Measurements from ENCODE around the gene DHRS4L2.
"Not testable (repeated sequence)": the region's sequence is repeated elsewhere in the genome, so short reads cannot be mapped to it uniquely, and the experiment has no call there.

The DHRS4L2 gene

DNA sequence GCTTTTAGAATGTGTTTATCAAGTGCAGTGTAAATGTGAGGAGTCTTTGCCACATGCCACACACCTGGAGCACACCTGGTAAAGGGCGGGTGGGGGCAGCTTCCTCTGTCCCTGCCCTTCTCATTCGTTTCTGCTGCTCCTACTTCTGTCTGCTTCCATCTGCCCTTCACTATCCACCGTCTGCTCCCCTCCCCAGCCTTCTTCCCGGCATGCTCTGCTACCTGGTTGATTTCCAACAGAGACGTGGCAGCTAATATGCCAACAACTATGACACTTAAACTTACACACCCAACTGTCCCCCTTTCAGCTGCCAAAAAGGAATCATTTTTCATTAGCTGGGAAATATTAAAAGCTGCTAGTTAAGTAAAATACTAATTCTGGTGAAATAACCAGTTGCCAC is 54.0 kb downstream of the DHRS4L2 start:
- no peak overlapping the region for H3K4me3 Mint-ChIP-seq
- no peaks in the 10 kb centered on the region for H3K36me3 Mint-ChIP-seq (ENCODE audit: low read depth)
- H3K27ac Mint-ChIP-seq = no peak overlapping the region
- no peaks in the 10 kb centered on the region for H3K9me3 Mint-ChIP-seq
- intact Hi-C loops (cut with micrococcal nuclease) = no loop called here
- H3K27me3 Mint-ChIP-seq = no peaks in the 10 kb centered on the region
- peaks cover 20% of the 10 kb centered on the region for H3K4me1 Mint-ChIP-seq (ENCODE audit: low read depth)

DNA sequence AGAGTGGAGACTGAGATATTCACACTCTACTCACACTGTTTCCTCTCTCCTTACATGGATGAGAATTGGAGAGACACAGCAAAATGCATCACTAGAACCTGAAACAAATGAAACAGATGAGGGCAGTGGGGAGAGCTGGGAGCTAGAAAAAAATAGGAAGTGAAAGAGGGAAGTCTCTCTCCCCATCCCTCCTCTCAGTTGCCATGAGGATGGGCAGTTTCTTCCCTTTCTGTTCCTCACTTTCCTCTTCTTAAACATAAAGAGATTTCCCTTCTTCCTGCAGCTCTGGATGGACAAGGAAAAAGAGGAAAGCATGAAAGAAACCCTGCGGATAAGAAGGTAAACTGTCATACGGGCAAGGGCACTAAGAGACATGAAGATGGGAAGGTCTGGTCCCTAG is 60.3 kb downstream of the DHRS4L2 start:
- H3K27me3 Mint-ChIP-seq = peaks cover 18% of the 10 kb centered on the region
- H3K36me3 Mint-ChIP-seq (ENCODE audit: low read depth); H3K4me3 Mint-ChIP-seq; intact Hi-C loops (cut with micrococcal nuclease); H3K9me3 Mint-ChIP-seq: not testable (repeated sequence)
- peak overlapping the region; percentile 71 for H3K27ac Mint-ChIP-seq
- peaks cover 59% of the 10 kb centered on the region for H3K4me1 Mint-ChIP-seq (ENCODE audit: low read depth)

DNA sequence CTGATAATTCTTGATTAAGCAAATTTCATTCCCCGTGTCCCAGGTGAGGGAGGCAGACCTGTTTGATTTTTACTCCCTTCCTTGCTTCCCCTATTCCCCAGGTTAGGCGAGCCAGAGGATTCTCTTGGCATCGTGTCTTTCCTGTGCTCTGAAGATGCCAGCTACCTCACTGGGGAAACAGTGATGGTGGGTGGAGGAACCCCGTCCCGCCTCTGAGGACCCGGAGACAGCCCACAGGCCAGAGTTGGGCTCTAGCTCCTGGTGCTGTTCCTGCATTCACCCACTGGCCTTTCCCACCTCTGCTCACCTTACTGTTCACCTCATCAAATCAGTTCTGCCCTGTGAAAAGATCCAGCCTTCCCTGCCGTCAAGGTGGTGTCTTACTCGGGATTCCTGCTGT is 62.0 kb downstream of the DHRS4L2 start:
- Mint-ChIP-seq H3K27ac (peak overlapping the region; percentile 72), H3K27me3 (peaks cover 33% of the 10 kb centered on the region), H3K4me3 (peak overlapping the region; percentile 78), H3K4me1 (ENCODE audit: low read depth) (peaks cover 56% of the 10 kb centered on the region)
- intact Hi-C loops (cut with micrococcal nuclease) = loop anchor here (2.0 kb wide), 1 partner anchor 58 kb away; no protein-coding TSS in a partner anchor
- H3K9me3 Mint-ChIP-seq; H3K36me3 Mint-ChIP-seq (ENCODE audit: low read depth): not testable (repeated sequence)

DNA sequence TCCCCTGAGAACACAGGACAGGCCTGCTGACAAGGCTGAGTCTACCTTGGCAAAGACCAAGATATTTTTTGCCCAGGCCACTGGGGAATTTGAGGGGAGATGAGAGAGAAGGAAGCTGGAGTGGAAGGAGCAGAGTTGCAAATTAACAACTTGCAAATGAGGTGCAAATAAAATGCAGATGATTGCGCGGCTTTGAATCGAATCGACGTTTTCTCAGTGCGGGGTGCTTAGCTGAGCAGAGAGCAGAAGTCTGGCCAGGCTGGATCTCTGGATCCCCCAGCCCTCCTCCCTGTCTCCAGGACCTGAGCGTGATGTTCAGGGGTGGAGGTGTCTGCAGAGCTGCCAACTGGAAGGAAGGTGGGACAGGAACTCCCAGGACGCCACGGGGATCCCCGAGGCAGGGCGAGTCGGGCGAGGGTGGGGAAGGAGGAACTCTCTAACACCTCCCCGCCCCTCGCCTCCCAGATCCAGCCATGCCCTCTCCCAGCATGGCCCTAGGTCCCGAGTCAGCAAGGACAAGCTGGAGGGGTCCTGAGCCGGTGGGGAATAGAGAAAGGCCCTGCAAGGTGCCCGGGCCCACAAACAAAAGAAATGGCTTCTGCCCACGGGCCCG is 62.6 kb downstream of the DHRS4L2 start:
- peaks cover 56% of the 10 kb centered on the region for H3K4me1 Mint-ChIP-seq (ENCODE audit: low read depth)
- H3K27ac Mint-ChIP-seq = peak overlapping the region; percentile 72
- intact Hi-C loops (cut with micrococcal nuclease) = loop anchor here (2.0 kb wide), 1 partner anchor 58 kb away; no protein-coding TSS in a partner anchor
- peaks cover 33% of the 10 kb centered on the region for H3K27me3 Mint-ChIP-seq
- no peaks in the 10 kb centered on the region for H3K36me3 Mint-ChIP-seq (ENCODE audit: low read depth)
- H3K4me3 Mint-ChIP-seq = peak overlapping the region; percentile 78
- H3K9me3 Mint-ChIP-seq = no peaks in the 10 kb centered on the region

DNA sequence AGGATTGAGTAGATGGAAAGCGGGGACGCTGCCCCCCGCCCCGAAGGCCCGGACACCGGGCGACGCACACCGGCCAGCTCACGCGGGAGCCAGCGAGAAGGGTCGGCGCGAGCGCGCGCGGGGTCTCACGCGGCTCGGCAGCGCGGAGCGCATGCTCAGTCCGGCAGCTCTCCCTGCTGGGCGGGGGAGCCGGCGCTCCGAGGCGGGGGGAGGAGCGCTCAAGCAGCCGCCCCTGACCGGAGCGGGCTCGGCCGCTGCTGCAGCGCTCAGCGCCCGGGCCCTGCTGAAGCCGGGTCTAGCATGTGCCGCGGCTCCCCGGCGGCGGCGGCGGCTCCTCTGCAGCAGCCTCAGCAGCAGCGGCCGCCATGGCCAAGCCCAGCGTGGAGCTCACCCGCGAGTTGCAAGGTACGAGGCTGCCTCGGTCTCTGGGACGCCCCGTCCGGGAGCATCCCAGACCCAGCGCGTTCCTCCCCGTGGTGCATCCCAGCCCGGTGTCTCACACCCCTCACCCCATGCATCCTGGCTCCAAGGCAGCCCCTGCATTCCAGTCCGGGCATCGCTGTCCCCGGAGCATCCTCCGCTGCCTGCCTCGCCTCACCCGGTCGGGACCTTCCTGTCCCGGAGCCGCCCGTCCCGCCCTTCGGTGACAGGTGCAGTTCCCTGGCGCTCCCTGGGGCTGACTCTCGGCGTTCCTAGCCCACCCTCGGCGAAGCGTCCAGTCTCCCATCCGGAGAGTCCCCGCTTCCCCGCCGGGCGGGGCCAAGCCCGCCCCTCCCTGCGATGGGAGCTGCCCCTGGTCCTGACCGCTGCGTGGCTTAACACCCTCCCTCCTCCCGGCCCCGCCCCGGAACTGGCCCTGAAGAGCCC is 63.3 kb downstream of the DHRS4L2 start, which contains the start of gene CARMIL3:
Gene CARMIL3 (plus strand): TSS at position 221 of the 867 bp plus-strand sequence. CDS start 145 bp downstream, at position 366.
- no peaks in the 10 kb centered on the region for H3K9me3 Mint-ChIP-seq
- H3K27me3 Mint-ChIP-seq = peaks cover 38% of the 10 kb centered on the region
- intact Hi-C loops (cut with micrococcal nuclease) = loop anchor here (2.0 kb wide), 1 partner anchor 57 kb away; no protein-coding TSS in a partner anchor
- peak within 1 kb of the TSS; percentile 72 for H3K27ac Mint-ChIP-seq
- H3K4me1 Mint-ChIP-seq (ENCODE audit: low read depth) = peaks cover 56% of the 10 kb centered on the region
- peak within 1 kb of the TSS; percentile 78 for H3K4me3 Mint-ChIP-seq
- no peaks in the 10 kb centered on the region for H3K36me3 Mint-ChIP-seq (ENCODE audit: low read depth)

DNA sequence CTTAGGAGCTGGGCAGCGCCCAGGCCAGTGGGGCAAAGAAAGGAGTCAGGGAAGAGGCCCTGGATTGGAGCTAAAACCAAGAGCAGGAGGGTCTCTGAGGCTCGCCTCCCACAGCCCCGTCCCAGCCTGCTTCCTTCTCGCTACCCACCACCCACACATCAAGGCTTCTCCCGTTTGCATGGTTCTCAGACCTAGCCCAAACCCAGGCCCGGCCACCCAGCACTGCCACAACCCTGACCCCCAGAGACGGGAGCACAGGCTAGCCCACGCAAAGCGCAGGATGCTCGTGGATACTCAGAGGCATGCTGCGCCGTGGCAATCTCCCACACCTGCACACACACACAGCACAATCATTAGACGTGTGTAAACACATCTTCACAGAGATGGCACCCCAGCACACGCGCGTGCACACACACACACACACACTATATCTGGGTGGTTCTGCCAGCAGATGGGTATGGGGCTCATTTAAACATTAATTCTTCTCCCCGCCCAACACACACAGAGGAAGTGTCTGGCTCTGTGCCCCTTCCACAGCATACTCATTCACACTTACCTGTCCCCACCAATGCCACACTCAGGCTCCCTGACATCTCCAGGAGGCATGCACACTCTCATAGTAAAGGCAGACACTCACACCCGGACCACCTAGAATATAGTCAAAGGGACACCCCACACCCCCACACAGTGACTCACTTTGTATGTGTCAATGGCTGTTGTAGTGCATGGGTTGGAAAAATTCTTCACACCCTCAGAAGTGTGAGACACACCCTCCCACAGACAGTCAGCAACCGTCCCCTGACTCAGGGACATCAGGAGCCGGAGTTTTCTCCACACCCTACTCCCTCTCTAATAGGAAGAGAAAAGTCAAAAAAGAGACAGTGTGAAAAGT is 64.2 kb downstream of the DHRS4L2 start:
- intact Hi-C loops (cut with micrococcal nuclease) = no loop called here
- Mint-ChIP-seq H3K36me3 (ENCODE audit: low read depth) (no peaks in the 10 kb centered on the region), H3K27ac (no peak overlapping the region), H3K4me3 (peak overlapping the region; percentile 78), H3K9me3 (no peaks in the 10 kb centered on the region), H3K27me3 (peaks cover 40% of the 10 kb centered on the region), H3K4me1 (ENCODE audit: low read depth) (peaks cover 54% of the 10 kb centered on the region)

DNA sequence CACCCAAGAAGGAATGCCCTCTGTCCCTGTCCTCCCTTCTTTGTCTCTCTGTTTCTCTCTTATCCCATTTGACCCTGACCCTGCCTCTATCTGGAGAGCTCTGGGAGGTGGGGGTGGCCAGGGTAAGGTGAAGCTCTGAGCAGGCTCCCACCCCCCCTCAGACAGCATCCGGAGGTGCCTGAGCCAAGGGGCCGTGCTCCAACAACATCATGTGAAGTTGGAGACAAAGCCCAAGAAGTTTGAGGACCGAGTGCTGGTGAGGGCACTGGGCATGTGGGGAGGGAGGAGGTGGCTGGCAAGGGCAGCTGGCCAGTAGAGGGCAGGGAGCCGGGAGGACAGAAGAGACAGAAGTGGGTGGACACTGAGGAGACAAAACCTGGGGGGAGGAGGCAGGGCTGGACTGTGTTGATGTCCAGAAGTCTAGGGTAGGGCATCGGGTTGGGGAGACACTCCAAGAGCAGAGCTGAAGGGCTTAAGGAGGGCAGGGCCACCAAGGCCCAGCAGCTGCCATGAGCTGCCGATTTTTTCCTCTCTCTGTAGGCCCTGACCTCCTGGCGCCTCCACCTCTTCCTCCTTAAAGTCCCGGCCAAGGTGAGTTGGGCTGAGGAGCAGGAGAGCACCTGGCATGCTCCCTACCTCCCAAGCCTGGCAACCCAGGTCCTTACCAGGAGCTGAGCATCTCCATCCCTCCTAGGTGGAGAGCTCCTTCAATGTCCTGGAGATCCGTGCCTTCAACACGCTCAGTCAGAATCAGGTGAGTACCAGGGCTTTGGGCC is 65.0 kb downstream of the DHRS4L2 start:
- H3K9me3 Mint-ChIP-seq = no peaks in the 10 kb centered on the region
- H3K27me3 Mint-ChIP-seq = peaks cover 40% of the 10 kb centered on the region
- H3K4me3 Mint-ChIP-seq = no peak overlapping the region
- no peaks in the 10 kb centered on the region for H3K36me3 Mint-ChIP-seq (ENCODE audit: low read depth)
- no peak overlapping the region for H3K27ac Mint-ChIP-seq
- intact Hi-C loops (cut with micrococcal nuclease) = no loop called here
- H3K4me1 Mint-ChIP-seq (ENCODE audit: low read depth) = peaks cover 46% of the 10 kb centered on the region

DNA sequence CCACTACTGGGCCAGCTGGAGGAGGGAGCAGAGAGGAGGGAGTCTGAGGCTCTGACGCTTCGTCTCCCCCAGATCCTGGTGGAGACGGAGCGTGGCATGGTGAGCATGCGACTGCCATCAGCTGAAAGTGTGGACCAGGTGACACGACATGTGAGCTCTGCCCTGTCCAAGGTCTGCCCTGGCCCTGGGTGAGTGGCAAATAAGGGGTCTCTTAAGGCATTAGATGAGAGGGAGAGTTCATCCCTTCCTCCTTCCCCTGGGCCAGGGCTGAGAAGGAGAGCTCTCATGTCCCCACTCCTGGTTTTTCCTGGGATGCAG is 65.6 kb downstream of the DHRS4L2 start:
- Mint-ChIP-seq H3K27ac (no peak overlapping the region), H3K36me3 (ENCODE audit: low read depth) (no peaks in the 10 kb centered on the region), H3K9me3 (no peaks in the 10 kb centered on the region), H3K27me3 (peaks cover 40% of the 10 kb centered on the region), H3K4me1 (ENCODE audit: low read depth) (peaks cover 40% of the 10 kb centered on the region), H3K4me3 (no peak overlapping the region)
- intact Hi-C loops (cut with micrococcal nuclease) = no loop called here

DNA sequence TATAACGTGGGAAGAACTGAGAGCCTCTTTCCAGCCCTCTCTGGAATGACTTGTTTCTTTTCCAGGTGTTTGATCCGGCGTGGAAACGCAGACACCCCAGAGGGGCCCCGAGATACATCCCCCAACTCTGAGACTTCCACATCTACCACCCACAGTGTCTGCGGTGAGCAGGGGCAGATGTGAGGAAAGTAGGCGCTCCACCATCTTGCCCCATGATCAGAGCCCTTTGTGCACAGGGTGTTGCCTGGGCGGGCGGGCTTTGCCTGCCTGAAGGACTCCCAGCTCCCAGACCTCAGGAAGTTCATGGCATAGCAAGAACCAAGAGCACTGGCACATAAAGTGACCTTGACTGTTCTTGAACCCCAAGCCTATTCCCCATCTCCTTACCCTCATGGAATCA is 65.9 kb downstream of the DHRS4L2 start:
- Mint-ChIP-seq H3K36me3 (ENCODE audit: low read depth) (no peaks in the 10 kb centered on the region), H3K27ac (no peak overlapping the region), H3K4me1 (ENCODE audit: low read depth) (peaks cover 36% of the 10 kb centered on the region), H3K9me3 (no peaks in the 10 kb centered on the region), H3K27me3 (peaks cover 40% of the 10 kb centered on the region), H3K4me3 (no peak overlapping the region)
- intact Hi-C loops (cut with micrococcal nuclease) = loop anchor here (5.0 kb wide), 1 partner anchor 108 kb away; the partner anchor contains the start of gene IRF9

All from dendritic cell treated with granulocyte-macrophage colony-stimulating factor and Interleukin-4, amounts not matched to agents 40 ng/mL and 50 ng/mL, for 4 days (primary cell).